ENCODE results near the gene HEG1.
A peak's percentile ranks its signal among the peaks of the same experiment; 100 is the strongest.

Gene HEG1

GRCh38 chr3:125042725-125043406 is 12.9 kb downstream of the HEG1 start:
- DNase-seq, result no peak

GRCh38 chr3:125039131-125040100 is 16.4 kb downstream of the HEG1 start:
- peak; percentile 76 for DNase-seq

- no peak for DNase-seq
These were observed 18.2 kb downstream of the HEG1 start for GRCh38 chr3:125037498-125038150.

DNA sequence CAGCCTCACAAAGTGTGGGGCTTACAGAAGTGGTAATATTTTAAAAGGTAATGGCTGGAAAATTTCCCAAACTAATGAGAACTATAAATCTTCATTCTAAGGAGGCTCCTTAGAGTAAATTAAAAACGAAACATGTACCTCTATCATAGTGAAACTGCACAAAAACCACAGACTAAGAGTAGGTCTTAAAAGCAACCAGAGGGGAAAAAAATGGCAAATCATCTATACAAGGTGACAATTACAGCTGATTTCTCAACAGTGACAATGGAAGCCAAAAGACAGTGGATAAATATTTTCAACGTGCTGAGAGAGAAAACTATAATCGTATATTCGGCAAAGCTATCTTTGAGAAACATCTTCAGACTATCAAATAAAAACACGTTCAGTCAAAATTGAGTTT is 20.6 kb downstream of the HEG1 start:
- DNase-seq, result no peak

- DNase-seq, result no peak
These were observed 22.2 kb downstream of the HEG1 start for GRCh38 chr3:125033616-125034015.

DNA sequence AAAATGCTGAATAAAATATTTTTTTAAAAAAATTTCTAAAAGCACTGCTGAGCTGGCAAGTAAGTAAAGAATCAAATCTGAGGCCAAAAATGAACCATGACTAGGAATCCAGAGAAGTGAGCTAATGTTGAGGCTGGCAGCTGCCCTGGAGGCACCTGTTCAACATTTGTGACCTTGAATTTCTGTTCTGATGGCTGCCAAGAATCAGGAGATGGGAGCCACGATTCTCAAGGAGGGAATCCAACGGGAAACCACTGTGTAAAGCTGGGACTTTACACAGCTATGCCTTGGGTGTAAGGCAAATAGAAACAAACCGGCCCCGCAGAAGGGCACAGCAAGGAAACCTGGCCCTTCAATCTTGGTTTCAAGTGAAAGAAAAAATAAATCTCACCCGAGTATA is 22.7 kb downstream of the HEG1 start:
- no peak for DNase-seq

- DNase-seq, result no peak
These were observed 23.1 kb downstream of the HEG1 start for GRCh38 chr3:125032683-125033082.

DNA sequence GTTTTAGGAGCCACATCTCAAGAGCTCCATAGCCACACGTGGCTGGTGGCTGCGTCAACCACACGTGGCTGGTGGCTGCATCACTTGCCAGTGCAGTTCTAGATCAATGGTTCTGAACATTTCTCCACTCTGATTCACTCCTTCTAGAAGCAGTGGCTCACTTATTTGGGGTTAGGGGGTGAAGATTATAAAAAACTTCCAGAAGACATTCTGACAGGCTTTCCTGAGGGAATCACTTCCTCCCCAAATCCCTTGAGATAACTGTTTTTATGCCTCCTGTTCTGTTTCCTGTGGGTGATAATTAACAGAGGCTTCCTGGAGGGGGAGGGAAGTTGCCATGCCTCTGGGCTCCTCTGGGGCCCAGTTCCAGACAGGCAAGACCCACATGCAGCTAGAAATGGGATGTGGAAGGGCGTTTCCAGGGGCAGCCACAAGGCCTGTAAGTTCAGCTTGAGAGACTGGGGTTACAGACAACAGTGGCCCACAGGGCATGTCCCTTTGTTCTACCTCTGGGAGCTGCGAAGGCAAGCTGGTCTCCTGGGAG is 23.6 kb downstream of the HEG1 start:
- peak; percentile 38 for DNase-seq

GRCh38 chr3:125031544-125031943 is 24.3 kb downstream of the HEG1 start:
- DNase-seq, result no peak

DNA sequence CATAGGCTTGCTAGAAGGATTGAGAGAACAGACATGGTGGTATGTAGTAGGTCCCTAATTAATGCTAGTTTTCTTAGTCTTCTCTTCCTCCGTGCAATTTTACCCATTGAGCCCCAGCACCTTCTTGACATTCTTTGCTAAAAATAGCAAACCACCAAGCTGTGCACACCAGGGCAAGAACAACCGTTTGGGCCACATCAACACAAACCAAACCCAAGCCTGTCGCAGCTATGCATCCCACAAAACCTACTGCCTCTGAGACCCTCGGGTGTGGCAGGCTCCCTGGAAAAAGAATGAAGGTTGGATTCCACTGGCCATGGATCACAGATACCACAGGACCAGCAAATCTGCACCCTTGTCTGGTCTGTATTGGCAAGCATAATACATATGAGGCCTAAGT is 27.1 kb downstream of the HEG1 start:
- no peak for DNase-seq

DNA sequence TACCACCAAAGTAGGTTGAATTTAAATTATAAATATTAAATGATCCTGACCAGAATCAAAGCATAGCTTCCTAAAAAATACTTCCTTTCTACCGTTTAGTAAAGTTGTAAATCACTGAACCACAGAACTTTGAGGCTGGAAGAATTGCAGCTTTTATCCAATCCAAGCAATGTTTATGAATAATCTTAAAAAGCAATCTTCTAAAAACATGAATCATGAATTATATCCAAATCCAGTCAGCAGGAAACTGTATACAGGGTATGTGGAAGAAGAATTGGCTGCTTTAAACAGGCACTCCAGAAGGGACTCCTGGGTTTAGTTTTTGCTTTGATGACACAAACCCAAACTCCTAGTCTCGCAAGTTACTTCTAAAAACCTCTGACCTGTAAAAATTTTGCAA is 30.2 kb downstream of the HEG1 start:
- DNase-seq, result no peak

- no peak for DNase-seq
These were observed 31.0 kb downstream of the HEG1 start for GRCh38 chr3:125024817-125025216.

DNA sequence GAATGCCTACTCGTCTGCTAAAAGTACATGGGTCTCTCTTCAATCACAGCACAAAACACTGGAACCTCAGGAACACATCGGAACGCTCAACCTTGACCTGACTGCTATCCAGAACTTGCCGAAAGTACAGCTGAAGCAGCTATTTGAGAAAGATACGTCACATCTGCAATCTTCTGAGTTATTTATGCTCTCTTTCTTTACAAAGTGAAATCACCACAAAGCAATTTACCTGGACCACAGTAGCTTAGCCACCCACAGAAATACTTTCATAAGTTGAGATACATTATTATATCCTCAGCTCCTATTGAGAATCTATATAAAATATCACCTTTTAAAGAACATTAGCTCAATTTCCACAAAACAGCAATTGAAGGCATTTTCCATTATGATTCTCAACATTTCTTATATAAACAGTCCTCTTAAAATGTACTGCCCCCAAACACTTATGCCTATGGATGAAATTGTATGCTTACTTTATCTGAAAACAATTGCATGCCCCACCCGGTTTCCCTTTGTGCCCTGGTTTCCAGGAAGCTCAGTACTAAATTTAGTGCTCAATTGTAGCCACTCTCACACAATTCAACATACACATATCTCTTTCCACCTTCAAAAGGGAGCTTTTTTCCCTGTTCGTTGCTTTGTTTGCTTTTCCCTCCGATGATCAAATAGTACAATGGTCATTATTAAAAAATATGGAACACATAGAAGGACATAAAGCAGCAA is 31.8 kb downstream of the HEG1 start:
- DNase-seq, result no peak

- no peak for DNase-seq
These were observed 33.6 kb downstream of the HEG1 start for GRCh38 chr3:125022206-125022605.

DNA sequence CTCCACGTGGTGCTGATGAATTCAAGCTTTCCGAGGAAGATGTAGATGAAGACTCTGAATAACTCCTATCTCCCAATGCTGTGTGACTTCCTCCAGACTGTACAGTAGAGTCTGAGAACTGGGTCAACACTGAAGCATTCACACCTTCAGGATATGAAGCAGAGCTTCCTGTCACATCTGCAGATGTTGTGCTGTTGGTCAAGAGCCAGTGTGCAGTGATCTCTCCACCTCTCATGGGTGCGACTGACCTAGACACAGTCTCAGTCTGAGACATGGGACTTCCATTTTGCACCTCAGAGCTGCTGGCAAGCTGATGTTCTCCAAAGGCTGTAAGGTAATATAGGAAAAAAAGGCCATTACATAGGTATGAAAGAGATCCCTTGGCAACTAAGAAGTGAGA is 36.5 kb downstream of the HEG1 start:
- no peak for DNase-seq

DNA sequence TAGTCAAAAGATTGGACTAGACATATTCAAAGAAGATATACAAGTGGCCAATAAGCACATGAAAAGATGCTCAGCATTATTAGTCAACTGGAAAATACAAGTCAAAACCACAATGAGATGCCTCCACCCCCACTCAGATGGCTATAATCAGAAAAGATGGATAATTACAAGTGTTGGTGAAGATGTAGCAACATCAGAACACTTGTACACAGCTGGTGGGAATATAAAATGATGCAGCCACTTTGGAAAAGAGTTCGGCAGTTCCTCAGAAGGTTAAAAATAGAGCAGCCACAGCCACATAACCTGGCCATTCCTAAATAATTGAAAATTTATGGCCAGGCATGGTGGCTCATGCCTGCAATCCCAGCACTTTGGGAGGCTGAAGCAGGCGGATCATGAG is 38.4 kb downstream of the HEG1 start:
- DNase-seq, result no peak

DNA sequence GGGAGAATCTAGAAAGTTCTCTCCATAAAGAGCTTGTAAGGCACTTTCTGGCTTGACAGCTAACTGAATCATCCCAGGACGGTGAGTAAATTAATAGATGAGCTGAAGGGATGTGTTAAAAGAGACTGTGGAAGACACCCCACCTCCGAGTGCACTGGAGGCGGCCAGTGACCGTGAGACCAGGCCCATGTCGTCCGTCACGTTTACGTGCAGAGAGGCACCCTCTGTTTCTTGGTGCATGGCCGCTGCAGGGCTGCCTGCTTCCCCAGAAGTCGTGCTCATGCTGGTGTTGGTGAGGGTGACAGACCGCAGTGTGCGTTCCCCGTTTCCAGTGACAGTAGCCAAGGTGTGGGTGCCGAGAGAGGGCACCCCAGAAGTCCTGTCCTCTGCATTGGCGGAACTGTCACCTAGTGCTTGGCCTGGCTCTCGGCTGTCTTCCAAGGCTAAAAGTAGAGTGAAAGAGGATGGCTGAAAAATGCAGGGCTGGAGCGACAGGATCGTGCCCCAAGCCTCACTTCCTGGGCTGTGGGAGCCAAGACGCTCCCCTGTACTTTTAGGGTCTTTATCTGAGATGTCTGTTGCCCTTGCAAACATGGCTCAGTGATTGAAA is 41.1 kb downstream of the HEG1 start:
- DNase-seq, result no peak

- no peak for DNase-seq
These were observed 42.7 kb downstream of the HEG1 start for GRCh38 chr3:125013095-125013494.

- DNase-seq, result no peak
These were observed 43.9 kb downstream of the HEG1 start for GRCh38 chr3:125011941-125012340.

- DNase-seq, result no peak
These were observed 45.4 kb downstream of the HEG1 start for GRCh38 chr3:125010393-125010792.

DNA sequence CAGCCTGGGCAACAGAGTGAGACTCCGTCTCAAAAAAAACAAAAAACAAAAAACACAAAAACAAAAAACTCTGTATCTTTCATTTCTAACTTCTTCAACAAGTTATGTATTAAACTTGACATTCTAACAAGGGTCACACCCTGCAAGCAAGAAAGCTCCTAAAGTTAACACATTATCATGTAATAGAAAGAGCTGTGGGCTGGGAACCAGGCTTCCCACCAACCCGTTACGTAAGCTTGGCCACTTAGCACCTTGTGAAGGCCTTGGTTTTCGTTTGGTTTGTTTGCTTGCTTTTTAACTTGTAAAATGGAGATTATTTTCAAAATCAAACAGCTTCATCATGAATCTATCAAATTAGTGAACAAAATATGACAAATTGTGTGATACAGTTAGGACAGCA is 47.0 kb downstream of the HEG1 start:
- no peak for DNase-seq

DNA sequence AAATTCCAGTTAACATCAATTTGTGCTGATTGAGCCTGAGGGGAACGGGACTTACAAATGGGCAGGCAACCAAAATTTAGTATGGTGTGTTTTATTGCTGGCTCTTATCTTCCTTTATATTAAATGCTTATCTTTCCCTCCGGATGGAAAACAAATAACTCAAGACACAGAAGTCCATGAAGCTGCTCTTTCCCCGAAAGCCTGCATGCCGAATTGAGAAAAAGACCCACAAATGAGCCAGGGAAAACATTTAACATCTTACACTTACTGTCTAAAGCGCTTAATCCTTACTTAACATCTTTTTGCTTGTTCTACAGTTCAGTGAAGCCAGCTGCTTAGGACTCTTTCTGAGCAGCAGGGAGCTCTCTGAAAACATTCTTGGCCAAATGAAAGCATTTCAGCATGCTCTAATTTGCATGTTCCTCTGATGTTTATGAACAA is 49.5 kb downstream of the HEG1 start:
- DNase-seq, result no peak
